Caco-2 (cell line): ENCODE measurements around the gene ATP6V0B. TPM values are rescaled to one million over a fixed set of nuclear protein-coding genes. Genes with fewer than 3 reads are reported as not detected.

Source experiments
- BruUV-seq: library from RNA; stranded (reverse); fragments of 400-500 nt; replicated peaks from 2 replicates; lab custom pipeline; 2021; lab: Mats Ljungman, UMichigan
- CTCF ChIA-PET: fragments of 300-600 bp; sonication (Branson Sonifier 250); formaldehyde crosslinking; loops from one replicate; lab custom pipeline; 2022; ENCODE audit warnings: antibody characterized with exemption; lab: Charles Lee
- POLR2A ChIA-PET: fragments of 300-600 bp; sonication (Branson Sonifier 250); formaldehyde crosslinking; loops from one replicate; lab custom pipeline; 2022; ENCODE audit warnings: antibody characterized with exemption; lab: Charles Lee
- DNase-seq, 2 experiments: peaks; one replicate each; pipeline versions ENCODE4 v3.0.0 to v3.0.0-alpha.2; 2020 to 2022
- H3K27me3 ChIP-seq: replicated peaks from 2 replicates; pipeline ENCODE4 v1.6.0; 2011; ENCODE audit warnings: low read length; ENCODE audit not compliant: control insufficient read depth, insufficient read depth
- H3K36me3 ChIP-seq: 2 replicates; pipeline ENCODE4 v1.5.1; 2011; ENCODE audit warnings: low read length; ENCODE audit not compliant: control insufficient read depth, insufficient read depth
- H3K4me1 ChIP-seq: fragments of 250-450 bp; sonication (Bioruptor Pico); 2 replicates; pipeline ENCODE4 v1.5.1; 2020; ENCODE audit warnings: mild to moderate bottlenecking
- H3K4me3 ChIP-seq: 2 replicates; pipeline ENCODE4 v1.5.1; 2011; ENCODE audit warnings: low read depth, mild to moderate bottlenecking, control low read depth, low read length
- H3K9me3 ChIP-seq: fragments of 250-450 bp; sonication (Bioruptor Pico); 2 replicates; pipeline ENCODE4 v1.5.1; 2020; ENCODE audit warnings: mild to moderate bottlenecking, moderate library complexity
- H3K27ac Mint-ChIP-seq: one replicate; pipeline ENCODE4 v1.8.0; 2022; ENCODE audit warnings: mixed read lengths; ENCODE audit not compliant: unreplicated experiment
- H3K27me3 Mint-ChIP-seq: one replicate; pipeline ENCODE4 v1.8.0; 2022; ENCODE audit warnings: mixed read lengths; ENCODE audit not compliant: insufficient read depth, unreplicated experiment
- H3K36me3 Mint-ChIP-seq: one replicate; pipeline ENCODE4 v1.8.0; 2022; ENCODE audit warnings: mild to moderate bottlenecking, mixed read lengths; ENCODE audit not compliant: insufficient read depth, unreplicated experiment
- H3K4me1 Mint-ChIP-seq: one replicate; pipeline ENCODE4 v1.8.0; 2022; ENCODE audit warnings: low read depth, mixed read lengths; ENCODE audit not compliant: unreplicated experiment
- H3K4me3 Mint-ChIP-seq: one replicate; pipeline ENCODE4 v1.8.0; 2022; ENCODE audit warnings: mild to moderate bottlenecking, moderate library complexity, mixed read lengths; ENCODE audit not compliant: unreplicated experiment
- H3K9me3 Mint-ChIP-seq: one replicate; pipeline ENCODE4 v1.8.0; 2022; ENCODE audit warnings: mixed read lengths; ENCODE audit not compliant: unreplicated experiment
- CTCF ChIP-seq, 2 experiments: fragments of 200-600 bp in 1 of 2; IDR thresholded peaks; 1 replicate in 1 of 2; 2 replicates in 1 of 2; pipeline versions ENCODE4 v1.5.1 to v1.8.0; 2011 to 2022; ENCODE audit warnings: antibody characterized with exemption in 1 of 2, control low read depth in 1 of 2, inconsistent platforms in 1 of 2, low read depth in 1 of 2, low read length in 1 of 2, mild to moderate bottlenecking in 1 of 2, moderate library complexity in 1 of 2; ENCODE audit not compliant: insufficient read depth in 1 of 2, severe bottlenecking in 1 of 2, unreplicated experiment in 1 of 2
- intact Hi-C: fragments of 100-400 bp; cut with micrococcal nuclease; formaldehyde crosslinking; loops from one replicate; pipeline ENCODE4 v1.10.0; 2022; ENCODE audit not compliant: unreplicated experiment
- total RNA-seq: library from RNA; stranded (reverse); gene quantifications from 2 replicates; pipeline ENCODE4 v1.2.3, GENCODE V29; 2022

ATP6V0B gene
- total RNA-seq, 1 experiment from 2014 or later: 91.2 TPM

- H3K4me3 ChIP-seq: no peak overlapping the region
- BruUV-seq: no TSS peak
- H3K36me3 ChIP-seq: no peaks in the 10 kb centered on the region
- no peak overlapping the region for H3K27ac Mint-ChIP-seq
- TF ChIP-seq CTCF (IDR thresholded peaks at IDR 0.05; ENCODE audit: insufficient read depth in 1 of 2, low read depth in 1 of 2, low read length in 1 of 2, severe bottlenecking in 1 of 2, unreplicated experiment in 1 of 2): no peak
- H3K9me3 ChIP-seq: no peaks in the 10 kb centered on the region
- ChIA-PET CTCF (interaction anchor here (2.3 kb wide), 1 partner anchor 52 kb away, joined by 11 read pairs; no protein-coding TSS in a partner anchor), POLR2A (no interaction called here)
- peaks cover 7% of the 10 kb centered on the region for H3K4me1 Mint-ChIP-seq
- H3K9me3 Mint-ChIP-seq: no peaks in the 10 kb centered on the region
- no peaks in the 10 kb centered on the region for H3K4me1 ChIP-seq
- H3K36me3 Mint-ChIP-seq: peaks cover 35% of the 10 kb centered on the region
- no peak for DNase-seq
- intact Hi-C loops: loop anchor here (2.0 kb wide), 1 partner anchor 41 kb away; no protein-coding TSS in a partner anchor
- no peaks in the 10 kb centered on the region for H3K27me3 ChIP-seq
- no peaks in the 10 kb centered on the region for H3K27me3 Mint-ChIP-seq
- no peak overlapping the region for H3K4me3 Mint-ChIP-seq
Measured at GRCh38 chr1:43995984-43996732, 21.4 kb downstream of the ATP6V0B start.

- intact Hi-C loops: no loop called here
- no peaks in the 10 kb centered on the region for H3K9me3 Mint-ChIP-seq
- H3K36me3 ChIP-seq: no peaks in the 10 kb centered on the region
- no TSS peak for BruUV-seq
- no peaks in the 10 kb centered on the region for H3K27me3 ChIP-seq
- peaks cover 34% of the 10 kb centered on the region for H3K36me3 Mint-ChIP-seq
- no peak overlapping the region for H3K4me3 Mint-ChIP-seq
- H3K4me3 ChIP-seq: no peak overlapping the region
- H3K9me3 ChIP-seq: no peaks in the 10 kb centered on the region
- ChIA-PET CTCF (no interaction called here), POLR2A (no interaction called here)
- TF ChIP-seq CTCF (IDR thresholded peaks at IDR 0.05; ENCODE audit: insufficient read depth in 1 of 2, low read depth in 1 of 2, low read length in 1 of 2, severe bottlenecking in 1 of 2, unreplicated experiment in 1 of 2): no peak
- DNase-seq: no peak
- no peak overlapping the region for H3K27ac Mint-ChIP-seq
- no peaks in the 10 kb centered on the region for H3K4me1 ChIP-seq
- H3K4me1 Mint-ChIP-seq: peaks cover 7% of the 10 kb centered on the region
- H3K27me3 Mint-ChIP-seq: no peaks in the 10 kb centered on the region
Measured at GRCh38 chr1:43996733-43997115, 22.0 kb downstream of the ATP6V0B start.

- Mint-ChIP-seq H3K9me3 (no peaks in the 10 kb centered on the region), H3K27ac (no peak overlapping the region), H3K4me1 (peaks cover 5% of the 10 kb centered on the region), H3K36me3 (peaks cover 27% of the 10 kb centered on the region), H3K4me3 (no peak overlapping the region), H3K27me3 (no peaks in the 10 kb centered on the region)
- H3K4me1 ChIP-seq: no peaks in the 10 kb centered on the region
- no peaks in the 10 kb centered on the region for H3K36me3 ChIP-seq
- H3K9me3 ChIP-seq: no peaks in the 10 kb centered on the region
- POLR2A ChIA-PET: no interaction called here
- intact Hi-C loops: no loop called here
- CTCF ChIA-PET: no interaction called here
- no peak for DNase-seq
- H3K27me3 ChIP-seq: no peaks in the 10 kb centered on the region
- TF ChIP-seq CTCF (IDR thresholded peaks at IDR 0.05; ENCODE audit: insufficient read depth in 1 of 2, low read depth in 1 of 2, low read length in 1 of 2, severe bottlenecking in 1 of 2, unreplicated experiment in 1 of 2): no peak
- H3K4me3 ChIP-seq: no peak overlapping the region
- BruUV-seq: no TSS peak
Measured at GRCh38 chr1:43997295-43997999, 22.7 kb downstream of the ATP6V0B start.
